ENCODE results near the gene KLRD1.
"Not testable (repeated sequence)": the region's sequence is repeated elsewhere in the genome, so short reads cannot be mapped to it uniquely, and the experiment has no call there.

KLRD1 gene

DNA sequence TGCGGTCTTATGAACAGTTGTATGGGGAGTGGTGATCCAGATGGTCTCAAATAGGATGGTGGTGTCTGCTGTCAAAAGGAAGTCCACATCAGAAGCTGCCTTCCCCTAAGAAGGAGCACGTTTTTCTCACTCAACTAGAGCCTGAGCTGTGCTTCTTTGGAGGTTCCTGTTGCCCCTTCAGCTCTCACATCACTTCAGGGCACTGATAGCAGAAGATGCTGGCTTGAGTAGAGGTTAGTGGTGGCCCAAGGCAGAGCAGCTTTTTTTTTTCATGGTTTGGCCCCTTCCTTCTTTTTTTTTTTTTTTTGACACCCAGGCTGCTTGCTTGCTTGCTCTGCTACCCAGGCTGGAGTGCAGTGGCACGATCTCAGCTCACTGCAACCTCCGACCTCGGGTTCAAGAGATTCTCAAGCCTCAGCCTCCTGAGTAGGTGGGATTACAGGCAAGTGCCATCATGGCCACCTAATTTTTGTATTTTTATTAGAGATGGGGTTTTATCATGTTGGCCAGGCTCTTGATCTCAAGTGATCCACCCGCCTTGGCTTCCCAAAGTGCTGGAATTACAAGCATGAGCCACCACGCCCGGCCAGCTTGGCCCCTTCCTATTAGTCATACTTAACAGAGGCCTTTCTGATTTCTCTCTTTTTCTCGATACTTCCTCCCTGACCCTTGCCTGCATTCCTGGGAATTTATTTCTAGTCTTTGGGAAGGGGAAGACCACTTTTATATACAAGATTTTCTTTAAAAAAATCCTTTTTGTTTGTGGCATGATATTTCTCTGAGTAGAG is 31.6 kb downstream of the KLRD1 start:
- DNase-seq = no peak

DNA sequence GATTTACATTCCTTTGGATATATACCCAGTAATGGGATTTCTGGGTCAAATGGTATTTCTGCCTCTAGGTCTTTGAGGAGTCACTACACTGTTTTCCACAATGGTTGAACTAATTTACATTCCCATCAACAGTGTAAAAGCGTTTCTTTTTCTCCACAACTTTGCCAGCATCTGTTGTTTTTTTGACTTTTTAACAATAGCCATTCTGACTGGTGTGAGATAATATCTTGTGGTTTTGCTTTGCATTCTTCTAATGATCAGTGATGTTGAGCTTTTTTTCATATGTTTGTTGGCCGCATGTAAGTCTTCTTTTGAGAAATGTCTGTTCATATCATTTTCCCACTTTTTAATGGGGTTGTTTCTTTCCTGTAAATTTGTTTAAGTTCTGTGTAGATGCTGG is 33.3 kb downstream of the KLRD1 start:
- not testable (repeated sequence) for DNase-seq

DNA sequence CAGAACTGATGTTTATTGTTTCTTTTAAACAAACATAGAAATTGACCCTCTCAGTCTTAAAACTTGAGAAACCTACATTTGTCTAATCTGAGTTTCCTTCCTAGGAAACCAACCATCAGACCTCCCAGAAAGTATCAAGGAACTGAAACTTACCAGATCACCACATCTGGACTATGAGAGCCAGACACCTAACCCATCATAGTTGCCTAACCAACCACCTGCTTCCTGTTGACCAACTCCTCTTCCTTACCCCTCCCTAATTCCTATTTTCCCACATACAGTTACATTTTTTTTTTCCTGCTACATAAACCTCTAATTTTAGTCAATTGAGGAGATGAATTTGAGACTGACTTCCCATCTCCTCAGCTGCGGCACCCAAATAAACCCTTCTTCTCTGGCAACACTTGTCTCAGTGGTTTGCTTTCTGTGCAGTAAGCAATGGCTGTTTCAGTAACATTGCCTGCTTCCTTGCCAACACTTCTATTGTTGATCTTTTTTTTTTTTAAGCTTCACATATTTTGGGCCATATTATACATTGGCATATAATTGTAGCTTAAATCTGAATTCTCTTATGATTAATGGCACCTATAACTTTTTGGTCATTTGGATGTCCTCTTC is 34.3 kb downstream of the KLRD1 start:
- no peak for DNase-seq

- DNase-seq = not testable (repeated sequence)
Measured at GRCh38 chr12:10351457-10351856, 43.8 kb downstream of the KLRD1 start.

- no peak for DNase-seq
Measured at GRCh38 chr12:10354071-10354470, 46.4 kb downstream of the KLRD1 start.

DNA sequence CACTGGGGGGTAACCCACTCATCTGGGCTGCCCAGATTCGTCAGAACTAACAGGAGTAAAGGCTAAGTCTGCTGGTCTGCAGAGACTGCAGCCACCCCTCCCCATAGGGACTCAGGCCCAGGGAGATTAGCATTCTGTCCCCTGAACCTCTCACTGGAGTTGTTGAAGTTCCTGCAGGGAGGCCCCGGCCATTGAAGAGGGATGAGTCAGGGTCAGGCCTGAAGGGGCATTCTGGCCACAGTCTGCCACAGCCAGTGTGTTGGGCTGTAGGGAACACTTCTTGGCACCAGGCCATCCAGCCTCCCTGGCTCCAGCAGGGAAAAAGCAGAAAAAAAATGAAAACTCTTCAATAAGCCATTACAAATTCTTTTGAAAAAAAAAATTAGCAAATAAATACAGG is 46.8 kb downstream of the KLRD1 start:
- no peak for DNase-seq

DNA sequence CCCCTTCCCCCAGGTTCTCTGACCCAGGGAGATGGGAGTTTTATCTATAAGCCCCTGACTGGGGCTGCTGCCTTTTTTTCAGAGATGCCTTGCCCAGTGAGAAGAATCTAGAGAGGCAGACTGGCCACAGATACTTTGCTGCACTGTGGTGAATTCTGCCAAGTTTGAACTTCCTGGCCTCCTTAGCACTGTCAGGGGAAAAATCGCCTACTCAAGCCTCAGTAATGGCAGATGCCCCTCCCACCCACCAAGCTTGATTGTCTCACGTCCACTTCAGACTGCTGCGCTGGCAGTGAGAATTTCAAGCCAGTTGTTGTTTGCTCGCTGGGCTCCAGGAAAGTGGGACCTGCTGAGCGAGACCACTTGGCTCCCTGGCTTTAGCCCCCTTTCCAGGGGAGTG is 50.5 kb downstream of the KLRD1 start:
- DNase-seq = no peak

DNA sequence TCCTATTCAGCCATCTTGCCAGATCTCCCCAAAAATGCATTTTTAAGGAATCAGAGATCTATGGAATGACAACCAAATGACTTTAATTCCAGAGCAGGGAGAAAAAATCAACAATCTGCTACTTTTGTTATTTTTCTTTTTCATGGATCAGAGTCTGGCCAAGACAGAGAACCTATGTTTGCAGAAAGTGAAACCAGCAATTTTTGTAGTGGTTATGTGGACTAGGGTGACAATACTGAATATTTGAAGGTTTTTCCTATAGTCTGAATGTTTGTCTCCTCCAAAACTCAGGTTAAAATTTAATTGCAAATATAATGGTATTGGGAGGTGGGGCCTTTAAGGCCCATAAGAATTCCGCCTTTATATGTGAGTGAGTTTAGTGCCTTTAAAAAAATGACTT is 51.3 kb downstream of the KLRD1 start:
- DNase-seq = no peak

GRCh38 chr12:10361084-10361483 is 53.4 kb downstream of the KLRD1 start:
- DNase-seq = no peak

DNA sequence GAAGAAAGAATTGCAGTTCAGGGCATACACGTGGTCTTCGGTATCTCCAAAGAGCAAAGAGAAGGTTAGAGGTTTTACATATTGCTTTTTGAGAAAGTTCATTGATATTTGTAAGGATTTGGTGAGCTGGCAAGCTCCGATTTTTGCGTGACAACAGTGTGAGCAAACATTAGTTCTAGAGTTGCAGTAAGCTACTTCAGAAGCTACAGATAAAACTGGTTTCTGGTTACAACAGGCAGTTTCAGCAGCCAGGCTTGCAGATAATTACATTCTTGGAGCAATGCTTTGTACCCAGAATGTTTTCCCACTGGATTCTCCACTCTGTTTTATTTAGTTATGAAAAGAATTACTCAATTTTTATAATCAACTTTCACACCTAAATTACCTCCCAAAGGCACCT is 54.0 kb downstream of the KLRD1 start:
- no peak for DNase-seq

DNA sequence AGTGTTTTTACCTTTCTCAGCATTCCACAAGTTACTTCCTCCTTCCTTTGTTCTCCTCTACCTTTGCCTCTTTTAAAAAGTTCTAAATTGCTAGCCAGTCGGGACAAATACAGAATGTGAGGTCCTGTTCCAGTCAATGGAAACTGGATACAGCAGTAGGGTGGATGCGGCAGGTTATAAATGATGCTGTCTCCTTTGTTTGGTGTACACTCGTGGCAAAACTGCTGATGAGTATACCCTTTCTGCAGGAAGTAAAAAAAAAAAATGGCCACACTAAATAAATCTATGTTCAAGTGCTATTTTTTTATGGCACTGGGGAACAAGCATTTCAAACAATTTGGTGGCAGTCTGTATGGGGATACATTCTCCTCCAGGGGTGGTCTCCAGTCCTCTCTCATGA is 54.7 kb downstream of the KLRD1 start:
- no peak for DNase-seq

DNA sequence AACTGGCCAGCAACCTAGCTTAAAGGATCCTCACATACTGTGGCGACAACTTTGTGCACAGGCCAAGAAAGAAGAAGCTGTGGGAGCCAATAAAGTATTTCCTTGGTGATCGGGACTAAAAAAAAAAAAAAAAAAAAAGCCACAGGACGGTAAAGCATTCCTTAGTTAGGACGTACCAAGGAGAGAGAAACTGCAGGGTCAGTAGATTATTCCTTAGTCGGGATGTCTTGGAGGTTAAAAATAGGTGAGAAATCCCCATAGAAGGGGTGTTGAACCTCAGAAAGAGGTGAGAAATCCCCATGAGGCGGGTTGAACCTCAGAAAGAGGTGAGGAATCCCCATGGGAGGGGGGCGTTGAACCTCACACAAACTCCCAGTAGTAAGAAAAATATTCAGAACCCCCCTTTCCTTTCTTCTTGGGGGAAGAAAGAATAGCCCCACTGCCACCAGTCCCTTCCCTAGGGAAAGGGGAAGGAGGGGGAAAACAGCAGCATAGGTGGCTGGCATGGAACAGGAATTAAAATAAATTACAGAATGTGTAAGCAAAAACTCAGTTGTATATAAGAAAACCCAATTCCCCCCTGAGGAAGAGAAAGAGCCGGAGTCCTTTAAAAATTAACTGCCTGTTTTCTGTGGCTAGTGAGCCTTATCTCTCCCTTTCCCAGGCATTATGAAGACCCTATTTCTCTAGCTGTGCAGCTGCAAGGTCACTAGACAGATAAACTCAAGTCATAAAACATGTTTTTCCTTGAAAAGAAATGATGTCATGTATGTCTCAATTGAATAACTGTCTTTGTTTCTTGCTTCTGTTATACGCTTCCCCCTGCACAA is 55.4 kb downstream of the KLRD1 start:
- DNase-seq = no peak

DNA sequence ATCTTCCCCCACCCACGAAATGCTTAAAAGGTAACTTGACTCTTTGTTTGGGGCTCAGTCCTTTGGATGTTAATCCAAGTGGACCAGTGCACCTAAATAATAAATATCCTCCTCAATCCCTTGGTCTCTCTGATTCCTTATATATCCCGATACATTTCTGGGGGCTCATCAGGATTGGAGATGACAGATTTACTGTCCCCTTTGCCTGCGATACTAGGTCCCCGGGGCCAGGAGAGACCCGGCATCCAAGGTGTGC is 55.9 kb downstream of the KLRD1 start:
- DNase-seq = no peak

- no peak for DNase-seq
Measured at GRCh38 chr12:10363914-10364814, 56.5 kb downstream of the KLRD1 start.

GRCh38 chr12:10364815-10365622 is 57.3 kb downstream of the KLRD1 start:
- peak; percentile 19 for DNase-seq

- no peak for DNase-seq
Measured at GRCh38 chr12:10365696-10366405, 58.2 kb downstream of the KLRD1 start.

DNA sequence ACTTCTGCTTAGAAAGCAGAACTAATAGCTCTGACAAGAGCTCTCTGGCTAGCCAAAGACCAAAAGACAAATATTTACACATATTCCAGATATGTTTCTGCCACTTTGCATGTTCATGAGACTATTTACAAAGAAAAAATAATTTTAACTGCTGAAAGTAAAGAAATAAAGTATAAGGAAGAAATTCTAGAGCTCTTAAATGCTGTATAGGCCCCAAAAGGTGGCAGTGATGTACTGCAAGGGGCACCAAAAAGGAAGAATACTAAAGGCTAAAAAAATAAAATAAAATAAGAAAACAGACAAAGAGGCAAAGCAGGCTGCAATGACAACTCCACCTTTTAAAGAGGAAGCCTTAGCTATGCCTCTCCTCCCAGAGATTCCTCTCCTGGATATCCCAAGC is 59.2 kb downstream of the KLRD1 start:
- no peak for DNase-seq

GRCh38 chr12:10367714-10368113 is 60.0 kb downstream of the KLRD1 start:
- not testable (repeated sequence) for DNase-seq

DNA sequence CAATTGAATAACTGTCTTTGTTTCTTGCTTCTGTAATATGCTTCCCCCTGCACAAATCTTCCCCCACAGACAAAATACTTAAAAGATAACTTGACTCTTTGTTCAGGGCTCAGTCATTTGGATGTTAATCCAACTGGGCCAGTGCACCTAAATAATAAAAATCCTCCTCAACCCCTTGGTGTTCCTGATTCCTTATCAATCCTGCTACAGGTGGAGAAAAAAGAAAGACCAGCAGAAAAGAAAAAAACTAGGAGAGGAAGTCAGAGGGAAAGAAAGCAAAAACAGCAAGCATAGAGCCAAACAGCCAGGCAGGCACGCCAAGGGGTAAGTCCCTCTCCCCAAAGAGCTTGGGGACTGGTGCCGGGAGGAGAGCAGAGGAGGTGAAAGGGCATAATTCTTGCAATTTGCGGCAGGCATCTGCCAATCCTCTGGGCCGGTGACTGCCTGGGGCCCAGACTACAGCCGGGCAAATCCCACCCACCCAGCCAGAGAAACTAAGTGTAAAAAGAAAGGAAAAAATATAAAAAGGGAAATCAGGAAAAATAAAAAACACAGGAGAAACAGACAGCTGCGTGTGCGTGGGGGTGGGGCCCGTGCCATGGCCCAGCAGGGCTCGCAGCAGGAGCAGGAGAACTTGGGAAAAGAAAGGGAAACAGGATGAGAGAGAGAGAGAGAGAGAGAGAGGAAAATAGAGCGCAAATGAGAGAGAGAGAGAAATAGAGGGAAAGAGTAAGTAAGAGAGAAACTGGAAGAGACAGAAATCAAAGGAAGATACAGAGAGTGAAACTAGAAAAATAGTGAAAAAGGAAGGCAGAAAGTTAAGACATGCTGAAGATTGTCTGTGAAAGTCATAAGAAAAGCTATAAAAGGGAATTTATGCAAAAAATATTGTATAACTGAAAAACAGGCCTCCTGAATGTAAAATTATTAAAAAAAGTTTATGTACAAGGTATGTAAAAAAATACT is 60.8 kb downstream of the KLRD1 start:
- DNase-seq = no peak

Data from T-helper 9 cell (primary cell).